ENCODE results near the gene MRPL36. TPM values are rescaled to one million over a fixed set of nuclear protein-coding genes. Genes with fewer than 3 reads are reported as not detected.

The MRPL36 gene
- total and polyA plus RNA-seq, 2 of the 4 experiments (the other 2 are of a cell fraction), result 85.9 to 103 TPM

DNA sequence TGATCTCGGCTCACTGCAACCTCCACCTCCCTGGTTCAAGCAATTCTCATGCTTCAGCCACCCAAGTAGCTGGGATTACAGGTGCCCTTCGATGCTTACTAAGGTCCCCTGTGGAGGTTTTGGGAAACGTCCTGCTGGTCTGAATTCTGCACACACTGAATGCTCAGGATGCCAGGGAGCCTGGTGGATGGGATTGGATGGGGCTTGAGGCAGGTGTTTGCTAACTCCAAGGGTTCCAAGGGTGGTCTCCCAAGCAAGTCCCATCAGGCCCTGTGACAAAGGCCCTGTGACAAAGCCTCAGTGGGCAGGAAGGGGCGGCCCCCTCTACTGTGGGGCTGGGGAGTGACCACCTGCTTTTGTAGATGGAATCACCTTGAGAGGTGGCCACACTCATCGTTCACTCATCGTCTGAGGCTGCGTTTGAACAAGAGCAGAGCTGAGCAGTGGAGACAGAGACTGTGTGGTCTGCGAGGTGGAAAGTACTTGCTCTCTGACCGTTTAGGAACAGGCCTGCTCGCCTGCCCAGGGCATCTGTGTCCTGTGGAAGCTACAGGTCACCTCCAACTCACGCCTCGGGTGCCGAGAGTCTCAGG lies 40.2 kb downstream of the MRPL36 start:
- ATAC-seq (ENCODE audit: low read depth), result no peak
- H3K9me3 ChIP-seq (ENCODE audit: control insufficient read depth, insufficient read depth, low read length), result peaks cover 2% of the 10 kb centered on the region; the same call in 1 of the 2 replicates
- H3K27me3 ChIP-seq (ENCODE audit: control insufficient read depth, insufficient read depth, low read length), result peaks cover 17% of the 10 kb centered on the region; the same call in 1 of the 2 replicates
- no peaks in the 10 kb centered on the region for H4K20me1 ChIP-seq (ENCODE audit: insufficient read depth, low read length)
- H3K9ac ChIP-seq (ENCODE audit: low read depth, low read length), result no peak overlapping the region
- dilution Hi-C loops (cut with HindIII; ENCODE audit: low sequenced_read_pairs, unreplicated experiment), result no loop called here
- intact Hi-C loops (cut with micrococcal nuclease), result no loop called here
- no peak for DNase-seq
- no TSS peak for BruUV-seq (replicated peaks)
- H2BK15ac ChIP-seq (ENCODE audit: low read depth, low read length), result no peak overlapping the region
- H3K4me1 ChIP-seq (ENCODE audit: control insufficient read depth, insufficient read depth, low read length), result no peaks in the 10 kb centered on the region
- H3K4me3 ChIP-seq (ENCODE audit: insufficient read depth, low read depth, low read length), result no peak overlapping the region
- no peak overlapping the region for H3K14ac ChIP-seq (replicated peaks; ENCODE audit: low read depth, low read length)
- no peak overlapping the region for H3K23ac ChIP-seq (ENCODE audit: low read depth, low read length)
- H2AK5ac ChIP-seq (ENCODE audit: low read depth, low read length), result no peak overlapping the region
- H3K4ac ChIP-seq (ENCODE audit: low read depth, low read length), result no peak overlapping the region
- ChIA-PET POLR2A (ENCODE audit: unreplicated experiment) (no interaction called here), CTCF (no interaction called here)
- no peak overlapping the region for H4K91ac ChIP-seq (ENCODE audit: insufficient read depth, low read depth, low read length)
- TF ChIP-seq, protein P1, sequence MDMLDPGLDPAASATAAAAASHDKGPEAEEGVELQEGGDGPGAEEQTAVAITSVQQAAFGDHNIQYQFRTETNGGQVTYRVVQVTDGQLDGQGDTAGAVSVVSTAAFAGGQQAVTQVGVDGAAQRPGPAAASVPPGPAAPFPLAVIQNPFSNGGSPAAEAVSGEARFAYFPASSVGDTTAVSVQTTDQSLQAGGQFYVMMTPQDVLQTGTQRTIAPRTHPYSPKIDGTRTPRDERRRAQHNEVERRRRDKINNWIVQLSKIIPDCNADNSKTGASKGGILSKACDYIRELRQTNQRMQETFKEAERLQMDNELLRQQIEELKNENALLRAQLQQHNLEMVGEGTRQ (IDR thresholded peaks at IDR 0.05; ENCODE audit: low read depth, low read length), result no peak
- TF ChIP-seq RAD21 (IDR thresholded peaks at IDR 0.05; ENCODE audit: low read length), result no peak
- TF ChIP-seq MAFK (IDR thresholded peaks at IDR 0.05; ENCODE audit: low read depth, low read length), result no peak
- TF ChIP-seq CHD1 (IDR thresholded peaks at IDR 0.05; ENCODE audit: low read depth, low read length), result no peak
- no peak for TF ChIP-seq MXI1 (IDR thresholded peaks at IDR 0.05; ENCODE audit: borderline replicate concordance, low read depth, low read length)
- TF ChIP-seq, protein P2, sequence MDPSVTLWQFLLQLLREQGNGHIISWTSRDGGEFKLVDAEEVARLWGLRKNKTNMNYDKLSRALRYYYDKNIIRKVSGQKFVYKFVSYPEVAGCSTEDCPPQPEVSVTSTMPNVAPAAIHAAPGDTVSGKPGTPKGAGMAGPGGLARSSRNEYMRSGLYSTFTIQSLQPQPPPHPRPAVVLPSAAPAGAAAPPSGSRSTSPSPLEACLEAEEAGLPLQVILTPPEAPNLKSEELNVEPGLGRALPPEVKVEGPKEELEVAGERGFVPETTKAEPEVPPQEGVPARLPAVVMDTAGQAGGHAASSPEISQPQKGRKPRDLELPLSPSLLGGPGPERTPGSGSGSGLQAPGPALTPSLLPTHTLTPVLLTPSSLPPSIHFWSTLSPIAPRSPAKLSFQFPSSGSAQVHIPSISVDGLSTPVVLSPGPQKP (IDR thresholded peaks at IDR 0.05; ENCODE audit: borderline replicate concordance, low read depth, low read length), result no peak
- TF ChIP-seq CEBPB (IDR thresholded peaks at IDR 0.05; ENCODE audit: low read depth, low read length), result no peak
- TF ChIP-seq, protein P3, sequence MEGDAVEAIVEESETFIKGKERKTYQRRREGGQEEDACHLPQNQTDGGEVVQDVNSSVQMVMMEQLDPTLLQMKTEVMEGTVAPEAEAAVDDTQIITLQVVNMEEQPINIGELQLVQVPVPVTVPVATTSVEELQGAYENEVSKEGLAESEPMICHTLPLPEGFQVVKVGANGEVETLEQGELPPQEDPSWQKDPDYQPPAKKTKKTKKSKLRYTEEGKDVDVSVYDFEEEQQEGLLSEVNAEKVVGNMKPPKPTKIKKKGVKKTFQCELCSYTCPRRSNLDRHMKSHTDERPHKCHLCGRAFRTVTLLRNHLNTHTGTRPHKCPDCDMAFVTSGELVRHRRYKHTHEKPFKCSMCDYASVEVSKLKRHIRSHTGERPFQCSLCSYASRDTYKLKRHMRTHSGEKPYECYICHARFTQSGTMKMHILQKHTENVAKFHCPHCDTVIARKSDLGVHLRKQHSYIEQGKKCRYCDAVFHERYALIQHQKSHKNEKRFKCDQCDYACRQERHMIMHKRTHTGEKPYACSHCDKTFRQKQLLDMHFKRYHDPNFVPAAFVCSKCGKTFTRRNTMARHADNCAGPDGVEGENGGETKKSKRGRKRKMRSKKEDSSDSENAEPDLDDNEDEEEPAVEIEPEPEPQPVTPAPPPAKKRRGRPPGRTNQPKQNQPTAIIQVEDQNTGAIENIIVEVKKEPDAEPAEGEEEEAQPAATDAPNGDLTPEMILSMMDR (conservative IDR thresholded peaks at IDR 0.05; ENCODE audit: low read depth, low read length), result no peak
- TF ChIP-seq POLR2A (IDR thresholded peaks at IDR 0.05; ENCODE audit: low read depth, low read length), result no peak
- no peak for TF ChIP-seq FOS (IDR thresholded peaks at IDR 0.05; ENCODE audit: low read depth, low read length)
- no peak for TF ChIP-seq RCOR1 (IDR thresholded peaks at IDR 0.05; ENCODE audit: insufficient replicate concordance, low read length)
- TF ChIP-seq SMC3 (IDR thresholded peaks at IDR 0.05; ENCODE audit: low read depth, low read length), result no peak
- TF ChIP-seq BHLHE40 (IDR thresholded peaks at IDR 0.05; ENCODE audit: low read depth, low read length), result no peak
- no peak for TF ChIP-seq RFX5 (IDR thresholded peaks at IDR 0.05; ENCODE audit: low read depth, low read length)
- in situ Hi-C loops (cut with MboI; ENCODE audit: low sequenced_read_pairs), result loop anchor here (5.0 kb wide), 1 partner anchor 283 kb away; no protein-coding TSS in a partner anchor
- H2BK120ac ChIP-seq (ENCODE audit: low read depth, low read length), result no peak overlapping the region
- no peak overlapping the region for H3K4me2 ChIP-seq (ENCODE audit: low read depth, low read length)
- 64% methylated on average over 4 of the region's 13 CpGs; no CpG with 5 or more reads in 1 of the 2 experiments for WGBS, 2 experiments (ENCODE audit: extremely low coverage in 2 of 2, insufficient read length in 1 of 2)
- no peak overlapping the region for H4K8ac ChIP-seq (ENCODE audit: low read depth in 2 of 2, low read length in 2 of 2)
- no peak overlapping the region for H3K27ac ChIP-seq (ENCODE audit: insufficient read depth, low read length)
- no peaks in the 10 kb centered on the region for H3K79me1 ChIP-seq (ENCODE audit: low read depth in 1 of 2, low read length in 2 of 2)
- H2BK5ac ChIP-seq (ENCODE audit: low read depth, low read length, poor library complexity, severe bottlenecking), result no peak overlapping the region
- H2AK9ac ChIP-seq (replicated peaks; ENCODE audit: low read depth, low read length, poor library complexity), result no peak overlapping the region
- no peak overlapping the region for H3K18ac ChIP-seq (ENCODE audit: low read depth, low read length)
- no peaks in the 10 kb centered on the region for H3K9me1 ChIP-seq (ENCODE audit: insufficient read depth, low read length)
- H4K5ac ChIP-seq (ENCODE audit: low read depth, low read length), result no peak overlapping the region
- H2AFZ ChIP-seq (replicated peaks; ENCODE audit: low read length, poor library complexity), result peak overlapping the region; percentile 51
- H3K36me3 ChIP-seq (ENCODE audit: control insufficient read depth, insufficient read depth, low read length), result no peaks in the 10 kb centered on the region
- no peak overlapping the region for H2BK20ac ChIP-seq (ENCODE audit: low read depth, low read length)
- no peak overlapping the region for H3K56ac ChIP-seq (ENCODE audit: extremely low read depth, insufficient read depth, low read length)

Measured in IMR-90 (cell line).